Left lung (tissue), 10 donors: ENCODE results near the gene CDK12. TPM values are rescaled to one million over a fixed set of nuclear protein-coding genes. Genes with fewer than 3 reads are reported as not detected.
A peak's percentile ranks its signal among the peaks of the same experiment; 100 is the strongest.
"Not testable (repeated sequence)": the region's sequence is repeated elsewhere in the genome, so short reads cannot be mapped to it uniquely, and the experiment has no call there.

Source experiments
- ATAC-seq: fragments of 200-7000 bp; cut with Tn5 transposase; one replicate; pipeline ENCODE4 v1.9.1; 2020; ENCODE audit warnings: moderate library complexity
- DNase-seq, 4 donors: peaks; one replicate each; pipeline ENCODE4 v3.0.0-alpha.2; 2013 to 2020
- H3K27ac ChIP-seq, 2 donors: fragments of 200-600 bp; sonication (generic) in 1 of 2; one replicate each; pipeline versions ENCODE4 v1.5.0 to v1.8.0; 2020 to 2021
- H3K27me3 ChIP-seq, 2 donors: fragments of 200-600 bp; sonication (generic) in 1 of 2; one replicate each; pipeline versions ENCODE4 v1.5.0 to v1.8.0; 2020 to 2021
- H3K36me3 ChIP-seq, 2 donors: fragments of 200-600 bp; sonication (generic) in 1 of 2; one replicate each; pipeline versions ENCODE4 v1.5.0 to v1.8.0; 2020 to 2021
- H3K4me1 ChIP-seq, 2 donors: fragments of 200-600 bp; one replicate each; pipeline ENCODE4 v1.8.0; 2021
- H3K4me3 ChIP-seq, 2 donors: fragments of 200-600 bp; sonication (generic) in 1 of 2; one replicate each; pipeline versions ENCODE4 v1.5.0 to v1.8.0; 2020 to 2021; ENCODE audit warnings: mild to moderate bottlenecking in 1 of 2
- H3K9me3 ChIP-seq, 2 donors: fragments of 200-600 bp; sonication (generic) in 1 of 2; one replicate each; pipeline versions ENCODE4 v1.5.0 to v1.8.0; 2020 to 2021
- CTCF ChIP-seq, 2 donors: fragments of 200-600 bp; sonication (generic) in 1 of 2; IDR thresholded peaks; one replicate each; pipeline versions ENCODE4 v1.5.0 to v1.8.0; 2021; ENCODE audit warnings: antibody characterized with exemption in 2 of 2
- intact Hi-C, 2 donors: fragments of 100-400 bp; cut with DNase I; formaldehyde crosslinking; loops; one replicate each; pipeline versions ENCODE4 v1.11.2 to v1.14.2; 2022
- polyA plus RNA-seq, 6 donors: library from polyadenylated mRNA; unstranded; fragments of 120-200 nt; gene quantifications; one replicate each; pipeline ENCODE4 v1.2.1, GENCODE V29; 2013; ENCODE audit not compliant: insufficient read length in 6 of 6
- total RNA-seq, 2 donors: library from RNA; stranded (reverse); fragmentation: NEBNext Ultra II Directional; extraction: Animal tissue kit (Norgen Biotek cat#: 25700); gene quantifications; one replicate each; pipeline ENCODE4 v1.2.1, GENCODE V29; 2021
- donor health status: DM: no; HTN: yes; CAD: no.
- donor health status: DM: no; HTN: no; CAD: no.

The CDK12 gene
- total and polyA plus RNA-seq, 8 donors = 43.9 to 77.3 (median 69.6) TPM

- Histone ChIP-seq H3K4me3 (no peak overlapping the region), H3K9me3 (no peaks in the 10 kb centered on the region), H3K27me3 (no peaks in the 10 kb centered on the region), H3K4me1 (peaks cover 18 to 58% of the 10 kb centered on the region in 2 donors), H3K27ac (peak overlapping the region in 1 of 2 donors; percentile 39), H3K36me3 (peaks cover 0 to 29% of the 10 kb centered on the region in 2 donors)
- peak in 1 of 4 donors; percentile 51 for DNase-seq
- peak; percentile 63 for ATAC-seq
- no peak for TF ChIP-seq CTCF (IDR thresholded peaks at IDR 0.05)
- intact Hi-C loops = no loop called here
Measured at GRCh38 chr17:39533891-39534290, 72.6 kb downstream of the CDK12 start.

GRCh38 chr17:39534768-39535405 lies 73.6 kb downstream of the CDK12 start:
- no peak for TF ChIP-seq CTCF (IDR thresholded peaks at IDR 0.05)
- H3K9me3 ChIP-seq = no peaks in the 10 kb centered on the region
- intact Hi-C loops = no loop called here
- ATAC-seq = no peak
- no peak for DNase-seq
- H3K4me3 ChIP-seq = no peak overlapping the region
- H3K27me3 ChIP-seq = no peaks in the 10 kb centered on the region
- H3K36me3 ChIP-seq = peaks cover 0 to 23% of the 10 kb centered on the region in 2 donors
- peaks cover 18 to 61% of the 10 kb centered on the region in 2 donors for H3K4me1 ChIP-seq
- H3K27ac ChIP-seq = no peak overlapping the region

- Histone ChIP-seq H3K4me1 (peaks cover 18 to 58% of the 10 kb centered on the region in 2 donors), H3K27ac (no peak overlapping the region), H3K27me3 (no peaks in the 10 kb centered on the region), H3K9me3 (no peaks in the 10 kb centered on the region), H3K36me3 (peaks cover 0 to 8% of the 10 kb centered on the region in 2 donors), H3K4me3 (no peak overlapping the region)
- intact Hi-C loops = no loop called here
- no peak for TF ChIP-seq CTCF (IDR thresholded peaks at IDR 0.05)
- ATAC-seq (no peak), DNase-seq (no peak)
Measured at GRCh38 chr17:39536468-39536867, 75.2 kb downstream of the CDK12 start.

GRCh38 chr17:39537364-39537763 lies 76.1 kb downstream of the CDK12 start:
- H3K27ac ChIP-seq, H3K9me3 ChIP-seq, DNase-seq, H3K36me3 ChIP-seq, ATAC-seq, intact Hi-C loops, H3K4me3 ChIP-seq, H3K27me3 ChIP-seq: not testable (repeated sequence)
- peaks cover 15 to 50% of the 10 kb centered on the region in 2 donors for H3K4me1 ChIP-seq

GRCh38 chr17:39538866-39539265 lies 77.6 kb downstream of the CDK12 start:
- Histone ChIP-seq H3K4me1 (peaks cover 0 to 37% of the 10 kb centered on the region in 2 donors), H3K27me3 (no peaks in the 10 kb centered on the region), H3K27ac (peak overlapping the region in 1 of 2 donors; percentile 11), H3K9me3 (no peaks in the 10 kb centered on the region), H3K36me3 (no peaks in the 10 kb centered on the region), H3K4me3 (no peak overlapping the region)
- DNase-seq (no peak), ATAC-seq (no peak)
- no peak for TF ChIP-seq CTCF (IDR thresholded peaks at IDR 0.05)
- intact Hi-C loops = no loop called here

- TF ChIP-seq CTCF (IDR thresholded peaks at IDR 0.05) = no peak
- no peak for ATAC-seq
- intact Hi-C loops = no loop called here
Measured at GRCh38 chr17:39540611-39541010, 79.3 kb downstream of the CDK12 start.

More at GRCh38 chr17:39540611-39541010, 79.3 kb downstream of the CDK12 start:
- Histone ChIP-seq H3K4me3 (no peak overlapping the region), H3K9me3 (no peaks in the 10 kb centered on the region), H3K4me1 (peaks cover 0 to 29% of the 10 kb centered on the region in 2 donors), H3K36me3 (peaks cover 0 to 11% of the 10 kb centered on the region in 2 donors), H3K27me3 (no peaks in the 10 kb centered on the region), H3K27ac (no peak overlapping the region)
- DNase-seq = no peak
